A204.1 (cell line): ENCODE measurements around the gene BMP5.
"Not testable (repeated sequence)": the region's sequence is repeated elsewhere in the genome, so short reads cannot be mapped to it uniquely, and the experiment has no call there.

ENCODE experiments used
- FAIRE-seq: peaks from 2 replicates; lab custom pipeline; 2012; peaks lifted over from hg19 to GRCh38; lab: Jason Lieb, UNC

Gene BMP5

GRCh38 chr6:55875400-55875799 is at the start of gene BMP5:
TSS of gene BMP5 (minus strand) at chr6:55875590. CDS start at chr6:55874865, 725 bp downstream.
- no peak for FAIRE-seq

- no peak for FAIRE-seq
Observed at GRCh38 chr6:55922406-55922805, 47.0 kb upstream of the BMP5 start.

- FAIRE-seq: no peak
Observed at GRCh38 chr6:55919716-55920308, 44.4 kb upstream of the BMP5 start.

- FAIRE-seq: no peak
Observed at GRCh38 chr6:55918639-55919038, 43.2 kb upstream of the BMP5 start.

- FAIRE-seq: no peak
Observed at GRCh38 chr6:55917751-55918415, 42.5 kb upstream of the BMP5 start.

- FAIRE-seq: no peak
Observed at GRCh38 chr6:55916188-55916587, 40.8 kb upstream of the BMP5 start.

GRCh38 chr6:55913228-55914195 is 38.1 kb upstream of the BMP5 start:
- FAIRE-seq: no peak

GRCh38 chr6:55910466-55910865 is 35.1 kb upstream of the BMP5 start:
- FAIRE-seq: not testable (repeated sequence)

GRCh38 chr6:55909911-55910310 is 34.5 kb upstream of the BMP5 start:
- not testable (repeated sequence) for FAIRE-seq

- no peak for FAIRE-seq
Observed at GRCh38 chr6:55902796-55903195, 27.4 kb upstream of the BMP5 start.

GRCh38 chr6:55901765-55902270 is 26.4 kb upstream of the BMP5 start:
- FAIRE-seq: no peak

GRCh38 chr6:55898342-55898741 is 23.0 kb upstream of the BMP5 start:
- no peak for FAIRE-seq

GRCh38 chr6:55897346-55897745 is 22.0 kb upstream of the BMP5 start:
- no peak for FAIRE-seq

GRCh38 chr6:55895972-55896730 is 20.8 kb upstream of the BMP5 start:
- FAIRE-seq: no peak

GRCh38 chr6:55892749-55893357 is 17.5 kb upstream of the BMP5 start:
- no peak for FAIRE-seq

- no peak for FAIRE-seq
Observed at GRCh38 chr6:55888917-55889316, 13.5 kb upstream of the BMP5 start.

- peak; percentile 97 for FAIRE-seq
Observed at GRCh38 chr6:55886185-55886836, 10.9 kb upstream of the BMP5 start.

- no peak for FAIRE-seq
Observed at GRCh38 chr6:55882718-55883569, 7.6 kb upstream of the BMP5 start.

- no peak for FAIRE-seq
Observed at GRCh38 chr6:55877283-55877682, 1.9 kb upstream of the BMP5 start.

GRCh38 chr6:55874316-55874715 is 1.1 kb downstream of the BMP5 start:
- FAIRE-seq: no peak
